ENCODE results near the gene ITPR2.

The ITPR2 gene

GRCh38 chr12:26851031-26851809 is 18.2 kb upstream of the ITPR2 start:
- H3K9me3 ChIP-seq (ENCODE audit: severe bottlenecking), result no peaks in the 10 kb centered on the region
- H3K36me3 ChIP-seq (ENCODE audit: low read depth), result no peaks in the 10 kb centered on the region
- H3K4me3 ChIP-seq (ENCODE audit: severe bottlenecking), result no peak overlapping the region
- TF ChIP-seq CTCF (IDR thresholded peaks at IDR 0.05; ENCODE audit: poor library complexity, severe bottlenecking), result no peak
- H3K4me1 ChIP-seq (ENCODE audit: insufficient read depth, poor library complexity, severe bottlenecking), result no peaks in the 10 kb centered on the region
- H3K27me3 ChIP-seq (ENCODE audit: insufficient read depth, poor library complexity, severe bottlenecking), result no peaks in the 10 kb centered on the region
- ATAC-seq (ENCODE audit: low read depth) (no peak), DNase-seq (ENCODE audit: low spot score) (no peak)
- H3K27ac ChIP-seq (ENCODE audit: poor library complexity, severe bottlenecking), result no peak overlapping the region

DNA sequence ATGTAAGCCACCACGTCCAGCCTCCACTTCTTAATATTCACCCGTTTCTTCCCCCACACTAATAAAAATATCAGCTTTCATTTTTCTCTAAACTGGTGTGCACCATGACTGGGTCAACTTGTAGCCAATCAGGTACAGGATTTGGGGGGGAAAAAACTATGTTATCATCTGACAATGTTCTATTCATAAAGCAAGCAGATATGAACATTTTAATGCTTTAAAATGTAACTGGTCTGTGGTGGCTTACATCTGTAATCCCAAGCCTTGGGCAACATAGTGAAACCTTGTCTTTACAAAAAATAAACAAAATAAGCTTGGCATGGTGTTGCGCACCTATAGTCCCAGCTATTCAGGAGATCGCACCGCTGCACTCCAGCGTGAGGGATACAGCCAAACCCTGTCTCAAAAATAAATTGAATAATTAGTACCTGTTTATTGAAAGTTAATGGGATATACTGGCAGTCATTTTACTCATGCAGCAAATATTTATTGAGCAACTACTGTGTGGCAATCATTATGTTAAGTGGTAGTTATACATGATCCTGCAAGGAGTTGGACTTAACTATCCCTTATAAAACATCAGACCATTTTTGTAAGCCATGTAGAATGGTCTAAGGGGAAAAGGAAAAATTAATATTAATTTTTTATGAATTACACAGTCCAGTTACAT is 15.3 kb upstream of the ITPR2 start:
- no peaks in the 10 kb centered on the region for H3K36me3 ChIP-seq (ENCODE audit: low read depth)
- H3K9me3 ChIP-seq (ENCODE audit: severe bottlenecking), result no peaks in the 10 kb centered on the region
- no peaks in the 10 kb centered on the region for H3K27me3 ChIP-seq (ENCODE audit: insufficient read depth, poor library complexity, severe bottlenecking)
- no peaks in the 10 kb centered on the region for H3K4me1 ChIP-seq (ENCODE audit: insufficient read depth, poor library complexity, severe bottlenecking)
- no peak for DNase-seq (ENCODE audit: low spot score)
- H3K27ac ChIP-seq (ENCODE audit: poor library complexity, severe bottlenecking), result no peak overlapping the region
- no peak for ATAC-seq (ENCODE audit: low read depth)
- no peak for TF ChIP-seq CTCF (IDR thresholded peaks at IDR 0.05; ENCODE audit: poor library complexity, severe bottlenecking)
- H3K4me3 ChIP-seq (ENCODE audit: severe bottlenecking), result no peak overlapping the region

DNA sequence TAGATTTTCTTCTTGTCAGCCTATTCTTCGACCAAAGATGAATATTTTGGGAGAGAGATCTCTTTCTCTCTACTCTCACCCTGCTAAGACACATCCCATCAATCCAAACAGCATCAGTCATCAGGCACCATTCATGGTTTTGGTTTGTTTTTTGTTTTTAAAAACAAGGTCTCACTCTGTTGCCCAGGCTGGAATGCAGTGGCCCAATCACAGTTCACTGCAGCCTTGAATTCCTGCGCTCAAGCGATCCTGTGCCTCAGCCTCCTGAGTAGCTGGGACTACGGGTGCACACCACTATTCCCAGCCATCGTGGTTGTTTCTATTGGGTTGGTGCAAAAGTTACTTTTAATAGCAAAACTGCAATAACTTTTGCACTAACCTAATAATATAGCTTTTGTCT is 14.4 kb upstream of the ITPR2 start:
- no peak overlapping the region for H3K27ac ChIP-seq (ENCODE audit: poor library complexity, severe bottlenecking)

DNA sequence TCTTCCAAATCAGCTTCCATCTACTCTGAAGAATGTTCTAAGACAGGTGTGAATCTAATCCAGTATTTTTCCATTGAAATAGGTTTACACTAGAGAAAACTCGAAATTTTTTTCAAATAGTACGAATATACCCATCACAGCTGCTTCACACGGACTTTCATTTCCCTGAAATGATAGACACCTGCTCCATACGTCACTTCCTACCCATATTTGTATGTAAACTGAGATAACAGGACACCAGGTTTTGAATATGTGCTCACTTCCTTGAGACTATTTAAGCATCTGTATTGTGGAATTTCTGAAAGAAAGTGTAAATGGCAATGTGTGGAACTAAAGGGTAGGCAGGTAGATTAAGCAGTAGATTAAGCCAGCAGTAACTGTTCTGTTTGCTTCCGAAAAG is 13.4 kb upstream of the ITPR2 start:
- no peak overlapping the region for H3K27ac ChIP-seq (ENCODE audit: poor library complexity, severe bottlenecking)
- no peaks in the 10 kb centered on the region for H3K27me3 ChIP-seq (ENCODE audit: insufficient read depth, poor library complexity, severe bottlenecking)
- TF ChIP-seq CTCF (IDR thresholded peaks at IDR 0.05; ENCODE audit: poor library complexity, severe bottlenecking), result no peak
- no peaks in the 10 kb centered on the region for H3K4me1 ChIP-seq (ENCODE audit: insufficient read depth, poor library complexity, severe bottlenecking)
- no peaks in the 10 kb centered on the region for H3K9me3 ChIP-seq (ENCODE audit: severe bottlenecking)
- no peak for DNase-seq (ENCODE audit: low spot score)
- H3K4me3 ChIP-seq (ENCODE audit: severe bottlenecking), result no peak overlapping the region
- ATAC-seq (ENCODE audit: low read depth), result no peak
- no peaks in the 10 kb centered on the region for H3K36me3 ChIP-seq (ENCODE audit: low read depth)

More for the DNA sequence above, 14.4 kb upstream of the ITPR2 start:
- ATAC-seq (ENCODE audit: low read depth) (no peak), DNase-seq (ENCODE audit: low spot score) (no peak)
- no peaks in the 10 kb centered on the region for H3K9me3 ChIP-seq (ENCODE audit: severe bottlenecking)
- no peaks in the 10 kb centered on the region for H3K27me3 ChIP-seq (ENCODE audit: insufficient read depth, poor library complexity, severe bottlenecking)
- H3K4me3 ChIP-seq (ENCODE audit: severe bottlenecking), result no peak overlapping the region
- no peaks in the 10 kb centered on the region for H3K36me3 ChIP-seq (ENCODE audit: low read depth)
- TF ChIP-seq CTCF (IDR thresholded peaks at IDR 0.05; ENCODE audit: poor library complexity, severe bottlenecking), result no peak
- H3K4me1 ChIP-seq (ENCODE audit: insufficient read depth, poor library complexity, severe bottlenecking), result no peaks in the 10 kb centered on the region

DNA sequence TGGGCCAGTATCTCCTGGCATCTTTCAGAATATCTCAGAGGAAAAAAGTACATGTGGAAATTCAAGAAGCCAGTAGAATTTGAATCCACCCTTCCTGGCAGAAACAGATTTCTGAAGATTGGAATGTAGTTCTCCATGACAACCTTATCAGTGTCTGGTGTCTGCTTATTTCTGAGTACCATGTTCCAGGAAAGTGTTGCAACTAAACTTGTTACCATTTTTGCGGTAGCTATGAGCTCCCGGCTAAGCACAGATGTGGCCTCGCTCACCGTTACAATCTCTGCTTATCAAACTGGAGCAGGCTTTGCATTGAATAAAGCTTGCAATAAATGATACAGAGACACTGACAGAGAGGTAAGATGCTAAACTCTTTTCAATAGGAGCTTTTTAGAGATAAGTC is 13.0 kb upstream of the ITPR2 start:
- H3K27ac ChIP-seq (ENCODE audit: poor library complexity, severe bottlenecking), result no peak overlapping the region
- TF ChIP-seq CTCF (IDR thresholded peaks at IDR 0.05; ENCODE audit: poor library complexity, severe bottlenecking), result no peak
- no peaks in the 10 kb centered on the region for H3K9me3 ChIP-seq (ENCODE audit: severe bottlenecking)
- H3K36me3 ChIP-seq (ENCODE audit: low read depth), result no peaks in the 10 kb centered on the region
- no peak overlapping the region for H3K4me3 ChIP-seq (ENCODE audit: severe bottlenecking)
- no peaks in the 10 kb centered on the region for H3K4me1 ChIP-seq (ENCODE audit: insufficient read depth, poor library complexity, severe bottlenecking)
- DNase-seq (ENCODE audit: low spot score) (no peak), ATAC-seq (ENCODE audit: low read depth) (no peak)
- H3K27me3 ChIP-seq (ENCODE audit: insufficient read depth, poor library complexity, severe bottlenecking), result no peaks in the 10 kb centered on the region
